ENCODE measurements around the gene GNS. TPM values are rescaled to one million over a fixed set of nuclear protein-coding genes. Genes with fewer than 3 reads are reported as not detected.
A peak's percentile ranks its signal among the peaks of the same experiment; 100 is the strongest.
"Not testable (repeated sequence)": the region's sequence is repeated elsewhere in the genome, so short reads cannot be mapped to it uniquely, and the experiment has no call there.

Gene GNS
- total RNA-seq, 1 experiment from 2014 or later: 74.9 TPM

- Histone ChIP-seq H3K4me2 (no peak overlapping the region), H3K9me2 (ENCODE audit: insufficient read depth) (no peaks in the 10 kb centered on the region), H3K9me3 (ENCODE audit: insufficient read depth, low read depth) (no peaks in the 10 kb centered on the region; the same call in 1 of the 2 replicates), H3K4me1 (replicated peaks; ENCODE audit: insufficient read depth) (peaks cover 21% of the 10 kb centered on the region), H3K79me2 (ENCODE audit: low read depth) (0 out of 2 replicates have a peak, but pooled peaks cover 14% of the 10 kb centered on the region), H3K27ac (no peak overlapping the region), H2AFZ (no peak overlapping the region), H3K36me3 (ENCODE audit: low read depth) (no peaks in the 10 kb centered on the region), H4K20me1 (ENCODE audit: insufficient read depth) (no peaks in the 10 kb centered on the region), H3F3A (ENCODE audit: insufficient read depth, low read depth) (peaks cover 25% of the 10 kb centered on the region), H3K4me3 (no peak overlapping the region), H3K27me3 (ENCODE audit: insufficient read depth, low read depth) (no peaks in the 10 kb centered on the region)
- POLR2A ChIA-PET (ENCODE audit: unreplicated experiment): no interaction called here
- CTCF ChIA-PET: interaction anchor here (0.5 kb wide), 1 partner anchor 10 kb away, joined by 4 read pairs; no protein-coding TSS in a partner anchor
- TF ChIP-seq EZH2 (IDR thresholded peaks at IDR 0.05; ENCODE audit: low read depth) (no peak), CTCF (conservative IDR thresholded peaks at IDR 0.05) (no peak)
- BruUV-seq (replicated peaks): no TSS peak
- intact Hi-C loops (cut with micrococcal nuclease; ENCODE audit: unreplicated experiment): no loop called here
- no peak for DNase-seq
Observed at GRCh38 chr12:64806173-64806572, 47.0 kb upstream of the GNS start.

- H3K27me3 ChIP-seq (ENCODE audit: insufficient read depth, low read depth); H3K9me2 ChIP-seq (ENCODE audit: insufficient read depth); H2AFZ ChIP-seq; POLR2A ChIA-PET (ENCODE audit: unreplicated experiment); BruUV-seq (replicated peaks); H3K4me2 ChIP-seq; H3K9me3 ChIP-seq (ENCODE audit: insufficient read depth, low read depth); H3K27ac ChIP-seq; H4K20me1 ChIP-seq (ENCODE audit: insufficient read depth); H3K36me3 ChIP-seq (ENCODE audit: low read depth); H3K4me3 ChIP-seq: not testable (repeated sequence)
- peaks cover 15% of the 10 kb centered on the region; the same call in 1 of the 2 replicates for H3K79me2 ChIP-seq (ENCODE audit: low read depth)
- H3K4me1 ChIP-seq (replicated peaks; ENCODE audit: insufficient read depth): peaks cover 15% of the 10 kb centered on the region
- TF ChIP-seq CTCF (conservative IDR thresholded peaks at IDR 0.05): peak; percentile 93
- H3F3A ChIP-seq (ENCODE audit: insufficient read depth, low read depth): peaks cover 17% of the 10 kb centered on the region; the same call in 1 of the 2 replicates
- DNase-seq: peak; percentile 44 to 64
- intact Hi-C loops (cut with micrococcal nuclease; ENCODE audit: unreplicated experiment): loop anchor here (1.0 to 5.0 kb wide), 3 partner anchors 89 to 321 kb away; no protein-coding TSS in a partner anchor
- CTCF ChIA-PET: interaction anchor here (0.6 to 1.1 kb wide), 4 partner anchors 16 to 800 kb away, joined by 3 read pairs; no protein-coding TSS in a partner anchor
Observed at GRCh38 chr12:64802180-64802775, 43.1 kb upstream of the GNS start.

- DNase-seq: no peak
- Histone ChIP-seq H3K36me3 (ENCODE audit: low read depth) (no peaks in the 10 kb centered on the region), H3K9me2 (ENCODE audit: insufficient read depth) (no peaks in the 10 kb centered on the region), H3K27ac (no peak overlapping the region), H2AFZ (no peak overlapping the region), H3K79me2 (ENCODE audit: low read depth) (peaks cover 15% of the 10 kb centered on the region; the same call in 1 of the 2 replicates), H3K4me1 (replicated peaks; ENCODE audit: insufficient read depth) (peaks cover 22% of the 10 kb centered on the region), H3K27me3 (ENCODE audit: insufficient read depth, low read depth) (no peaks in the 10 kb centered on the region), H3K4me3 (no peak overlapping the region), H3K9me3 (ENCODE audit: insufficient read depth, low read depth) (no peaks in the 10 kb centered on the region), H3K4me2 (no peak overlapping the region), H4K20me1 (ENCODE audit: insufficient read depth) (no peaks in the 10 kb centered on the region), H3F3A (ENCODE audit: insufficient read depth, low read depth) (peaks cover 25% of the 10 kb centered on the region; the same call in 1 of the 2 replicates)
- CTCF ChIA-PET: interaction anchor here (0.6 to 1.1 kb wide), 3 partner anchors 17 to 801 kb away, joined by 3 read pairs; no protein-coding TSS in a partner anchor
- intact Hi-C loops (cut with micrococcal nuclease; ENCODE audit: unreplicated experiment): loop anchor here (5.0 kb wide), 1 partner anchor 306 kb away; no protein-coding TSS in a partner anchor
- POLR2A ChIA-PET (ENCODE audit: unreplicated experiment): no interaction called here
- TF ChIP-seq CTCF (conservative IDR thresholded peaks at IDR 0.05): peak; percentile 36
- no peak for TF ChIP-seq EZH2 (IDR thresholded peaks at IDR 0.05; ENCODE audit: low read depth)
- no TSS peak for BruUV-seq (replicated peaks)
Observed at GRCh38 chr12:64801381-64801780, 42.2 kb upstream of the GNS start.

Data from PC-9 (cell line).